WERI-Rb-1 (cell line): ENCODE data around the gene CSNK2A1.

Experiments
- DNase-seq: peaks from one replicate; pipeline ENCODE4 v3.0.0-alpha.2; 2020
- H3K27ac ChIP-seq: fragments of 250-450 bp; sonication (Bioruptor Pico); 2 replicates; pipeline ENCODE4 v1.5.1; 2020; ENCODE audit warnings: mild to moderate bottlenecking, moderate library complexity
- H3K27me3 ChIP-seq: fragments of 250-450 bp; sonication (Bioruptor Pico); 2 replicates; pipeline ENCODE4 v1.5.1; 2021; ENCODE audit warnings: mild to moderate bottlenecking, low read depth, moderate library complexity; ENCODE audit not compliant: insufficient read depth, severe bottlenecking
- H3K36me3 ChIP-seq: fragments of 250-450 bp; sonication (Bioruptor Pico); 2 replicates; pipeline ENCODE4 v1.5.1; 2020; ENCODE audit warnings: mild to moderate bottlenecking, moderate library complexity
- H3K4me3 ChIP-seq: 2 replicates; pipeline ENCODE4 v1.5.1; 2011; ENCODE audit warnings: low read depth, mild to moderate bottlenecking, control low read depth, low read length
- H3K9me3 ChIP-seq: fragments of 250-450 bp; sonication (Bioruptor Pico); 2 replicates; pipeline ENCODE4 v1.5.1; 2021; ENCODE audit warnings: mild to moderate bottlenecking, moderate library complexity; ENCODE audit not compliant: severe bottlenecking
- CTCF ChIP-seq: IDR thresholded peaks from 2 replicates; pipeline ENCODE4 v1.5.1; 2011; ENCODE audit warnings: low read depth, mild to moderate bottlenecking, control low read depth, inconsistent platforms, low read length

The CSNK2A1 gene

DNA sequence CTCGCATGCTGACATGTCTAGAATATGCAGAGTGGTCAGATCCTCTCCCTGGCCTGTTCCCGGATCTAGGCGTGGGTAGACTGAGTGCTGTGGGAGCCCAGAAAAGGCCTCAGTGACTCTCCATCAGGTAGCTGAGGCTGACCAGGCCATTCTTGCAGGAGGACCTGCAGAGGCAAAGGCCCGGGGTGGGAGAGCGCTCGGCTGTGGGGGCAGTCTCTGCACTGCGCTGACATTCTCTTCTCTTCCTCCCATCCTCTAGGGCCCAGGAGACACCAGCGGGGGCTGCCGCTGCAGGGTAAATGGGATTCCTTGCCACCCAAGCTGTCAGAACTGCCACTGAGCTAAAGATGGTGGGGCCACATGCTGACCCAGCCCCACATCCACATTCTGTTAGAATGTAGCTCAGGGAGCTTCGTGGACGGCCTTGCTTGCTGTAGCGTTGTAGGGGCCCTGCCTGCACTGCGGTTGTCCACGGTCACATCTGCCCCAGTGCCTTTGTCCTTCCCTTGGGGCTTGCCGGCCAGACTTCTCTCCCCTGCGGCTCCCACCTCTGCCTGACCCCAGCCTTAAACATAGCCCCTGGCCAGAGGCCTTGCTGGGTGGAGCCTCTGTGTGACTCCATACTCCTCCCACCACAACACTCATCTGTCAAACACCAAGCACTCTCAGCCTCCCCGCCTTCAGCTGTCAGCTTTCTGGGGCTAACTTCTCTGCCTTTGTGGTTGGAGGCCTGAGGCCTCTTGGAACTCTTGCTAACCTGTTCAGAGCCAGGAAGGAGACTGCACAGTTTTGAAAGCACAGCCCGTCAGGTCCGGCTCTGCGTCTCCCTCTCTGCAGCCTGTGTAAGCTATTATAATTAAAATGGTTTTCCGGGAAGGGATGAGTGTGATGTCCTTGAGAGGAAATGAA lies 113.2 kb downstream of the CSNK2A1 start:
- H3K36me3 ChIP-seq = peaks cover 4% of the 10 kb centered on the region
- H3K27ac ChIP-seq = no peak overlapping the region
- DNase-seq = no peak

DNA sequence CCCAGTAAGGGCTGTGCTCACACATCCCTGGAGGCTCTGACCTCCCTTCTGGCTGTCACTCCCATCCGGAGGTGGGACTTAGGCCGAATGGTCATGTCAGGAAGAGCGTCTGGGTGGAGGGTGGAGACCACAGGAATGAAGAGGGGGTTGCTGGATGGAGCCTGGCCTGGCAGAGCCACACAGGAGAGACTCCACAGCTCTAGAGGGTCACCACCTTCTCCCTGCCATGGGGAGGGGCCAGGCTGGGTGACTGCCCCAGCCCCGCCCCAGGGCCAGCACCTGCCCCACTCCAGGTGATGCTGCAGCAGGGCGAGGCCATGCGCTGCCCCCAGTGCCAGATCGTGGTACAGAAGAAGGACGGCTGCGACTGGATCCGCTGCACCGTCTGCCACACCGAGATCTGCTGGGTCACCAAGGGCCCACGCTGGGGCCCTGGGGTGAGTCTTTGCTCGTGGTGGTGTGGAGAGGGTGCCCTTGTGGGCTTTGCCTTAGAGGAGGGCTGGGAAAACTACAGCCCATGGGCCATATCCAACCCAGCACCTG lies 114.9 kb downstream of the CSNK2A1 start:
- no peaks in the 10 kb centered on the region for H3K9me3 ChIP-seq
- H3K36me3 ChIP-seq = peaks cover 2% of the 10 kb centered on the region; the same call in 1 of the 2 replicates
- DNase-seq = no peak
- H3K27me3 ChIP-seq = no peaks in the 10 kb centered on the region
- H3K27ac ChIP-seq = no peak overlapping the region
- H3K4me3 ChIP-seq = no peak overlapping the region
- TF ChIP-seq CTCF = no peak

More for the DNA sequence above, 113.2 kb downstream of the CSNK2A1 start:
- no peak for TF ChIP-seq CTCF
- Histone ChIP-seq H3K9me3 (no peaks in the 10 kb centered on the region), H3K27me3 (no peaks in the 10 kb centered on the region), H3K4me3 (no peak overlapping the region)

GRCh38 chr20:427849-428657 lies 115.5 kb downstream of the CSNK2A1 start:
- Histone ChIP-seq H3K36me3 (peaks cover 2% of the 10 kb centered on the region; the same call in 1 of the 2 replicates), H3K4me3 (no peak overlapping the region), H3K27me3 (no peaks in the 10 kb centered on the region), H3K9me3 (no peaks in the 10 kb centered on the region), H3K27ac (no peak overlapping the region)
- DNase-seq = no peak
- no peak for TF ChIP-seq CTCF

GRCh38 chr20:427401-427800 lies 116.2 kb downstream of the CSNK2A1 start:
- H3K27me3 ChIP-seq = no peaks in the 10 kb centered on the region
- DNase-seq = no peak
- no peaks in the 10 kb centered on the region for H3K9me3 ChIP-seq
- peaks cover 2% of the 10 kb centered on the region; the same call in 1 of the 2 replicates for H3K36me3 ChIP-seq
- no peak overlapping the region for H3K27ac ChIP-seq
- no peak for TF ChIP-seq CTCF
- H3K4me3 ChIP-seq = no peak overlapping the region

DNA sequence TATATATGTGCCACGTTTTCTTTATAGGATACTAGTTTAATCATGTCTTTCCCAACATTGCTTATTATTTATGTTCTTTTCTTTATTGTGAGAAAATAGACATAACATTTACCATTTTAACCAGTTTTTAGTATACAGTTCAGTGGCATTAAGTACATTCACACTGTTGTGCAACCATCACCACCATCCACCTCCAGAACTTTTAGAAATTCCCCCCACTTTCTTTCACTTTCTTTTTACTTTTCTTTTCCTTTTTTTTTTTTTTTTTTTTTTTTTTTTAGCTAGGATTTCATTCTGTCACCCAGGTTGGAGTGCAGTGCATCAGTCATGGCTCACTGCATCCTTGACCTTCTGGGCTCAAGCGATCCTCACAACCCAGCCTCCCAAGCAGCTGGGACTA lies 117.0 kb downstream of the CSNK2A1 start:
- no peak overlapping the region for H3K4me3 ChIP-seq
- DNase-seq = no peak
- no peaks in the 10 kb centered on the region for H3K27me3 ChIP-seq
- H3K27ac ChIP-seq = no peak overlapping the region
- no peaks in the 10 kb centered on the region for H3K9me3 ChIP-seq
- H3K36me3 ChIP-seq = peaks cover 2% of the 10 kb centered on the region; the same call in 1 of the 2 replicates
- no peak for TF ChIP-seq CTCF
